HepG2 (cell line): Measurements from ENCODE around the gene ALS2CL. TPM values are rescaled to one million over a fixed set of nuclear protein-coding genes. Genes with fewer than 3 reads are reported as not detected.

Experiments used
- ATAC-seq: fragments of 200-7000 bp; cut with Tn5 transposase; 3 replicates; pipeline ENCODE4 v1.9.1; 2020; ENCODE audit warnings: mild to moderate bottlenecking, moderate library complexity
- BruUV-seq: library from RNA; stranded (reverse); fragments of 400-500 nt; replicated peaks from 2 replicates; lab custom pipeline; 2021; lab: Mats Ljungman, UMichigan
- CTCF ChIA-PET: fragments of 300-600 bp; formaldehyde crosslinking; extraction: SDS; loops from one replicate; lab custom pipeline; 2021; ENCODE audit warnings: low total read pairs, inconsistent platforms, low intra/inter-chr PET ratio; lab: Yijun Ruan, JAX
- POLR2A ChIA-PET: fragments of 350-600 bp; sonication (Branson Sonifier 250); formaldehyde crosslinking; loops from one replicate; lab custom pipeline; 2020; ENCODE audit warnings: antibody characterized with exemption, inconsistent platforms; lab: Yijun Ruan, JAX
- DNase-seq: peaks from one replicate; pipeline ENCODE4 v3.0.0-alpha.2; 2015; ENCODE audit warnings: low spot score
- FAIRE-seq: peaks from 3 replicates; lab custom pipeline; 2011; peaks lifted over from hg19 to GRCh38; lab: Jason Lieb, UNC
- H2AFZ ChIP-seq: one replicate; pipeline ENCODE4 v1.6.1; 2011; ENCODE audit warnings: low read length, inconsistent platforms
- H3K27ac ChIP-seq: fragments of 300-600 bp; 3 replicates; pipeline ENCODE4 v1.8.0; 2011; ENCODE audit warnings: mixed run types, mild to moderate bottlenecking, mixed read lengths, low read length, inconsistent platforms; ENCODE audit not compliant: insufficient read depth; ENCODE audit errors: extremely low read length
- H3K27me3 ChIP-seq, 2 experiments: fragments of 200-600 bp in 1 of 2; 2 replicates in 1 of 2; 3 replicates in 1 of 2; pipeline versions ENCODE4 v1.6.0 to v1.8.0; 2011; ENCODE audit warnings: low read length in 2 of 2, mild to moderate bottlenecking in 2 of 2, moderate library complexity in 2 of 2, inconsistent platforms in 1 of 2; ENCODE audit not compliant: insufficient read depth in 2 of 2, control insufficient read depth in 1 of 2
- H3K36me3 ChIP-seq, 2 experiments: fragments of 200-600 bp in 1 of 2; replicated peaks in 1 of 2; 2 replicates in 1 of 2; 3 replicates in 1 of 2; pipeline versions ENCODE4 v1.5.1 to v1.8.0; 2011; ENCODE audit warnings: low read length in 2 of 2, inconsistent platforms in 1 of 2; ENCODE audit not compliant: insufficient read depth in 2 of 2, control insufficient read depth in 1 of 2
- H3K4me1 ChIP-seq: 2 replicates; pipeline ENCODE4 v1.5.1; 2012; ENCODE audit warnings: low read length, inconsistent platforms; ENCODE audit not compliant: insufficient read depth
- H3K4me2 ChIP-seq: 2 replicates; pipeline ENCODE4 v1.6.0; 2011; ENCODE audit warnings: low read depth, low read length, inconsistent platforms
- H3K4me3 ChIP-seq, 3 experiments: fragments of 200-600 bp in 1 of 3; sonication (generic), shearing (Covaris generic) in 1 of 3; replicated peaks in 1 of 3; 2 replicates each; pipeline ENCODE4 v1.5.1; 2011 to 2016; ENCODE audit warnings: low read length in 3 of 3, inconsistent platforms in 2 of 3, low read depth in 2 of 3, mild to moderate bottlenecking in 2 of 3, control low read depth in 1 of 3, mixed read lengths in 1 of 3; ENCODE audit not compliant: insufficient read depth in 1 of 3
- H3K79me2 ChIP-seq: one replicate; pipeline ENCODE4 v1.6.1; 2011; ENCODE audit warnings: low read length, inconsistent platforms; ENCODE audit not compliant: insufficient read depth
- H3K9ac ChIP-seq: 2 replicates; pipeline ENCODE4 v1.6.0; 2011; ENCODE audit warnings: mild to moderate bottlenecking, low read depth, low read length, inconsistent platforms; ENCODE audit not compliant: insufficient read depth
- H3K9me3 ChIP-seq: 2 replicates; pipeline ENCODE4 v1.5.1; 2012; ENCODE audit warnings: mild to moderate bottlenecking, low read length
- H4K20me1 ChIP-seq: 2 replicates; pipeline ENCODE4 v1.6.0; 2011; ENCODE audit warnings: inconsistent platforms, mild to moderate bottlenecking, low read length, moderate library complexity; ENCODE audit not compliant: insufficient read depth
- FOXP1 ChIP-seq, 2 experiments: fragments of 450-650 bp in 1 of 2; IDR thresholded peaks; 2 replicates each; pipeline ENCODE4 v1.6.1; 2017 to 2018; ENCODE audit warnings: antibody characterized with exemption in 1 of 2
- MYC ChIP-seq: sonication (generic); formaldehyde crosslinking; IDR thresholded peaks from 2 replicates; pipeline ENCODE4 v1.9.0; 2021; ENCODE audit warnings: missing genetic modification reagents, borderline replicate concordance
- NFE2 ChIP-seq: sonication (generic); formaldehyde crosslinking; IDR thresholded peaks from 2 replicates; pipeline ENCODE4 v1.4.0; 2020; ENCODE audit warnings: missing genetic modification reagents
- ZC3H4 ChIP-seq: sonication (generic); formaldehyde crosslinking; IDR thresholded peaks from 2 replicates; pipeline ENCODE4 v1.4.0; 2020; ENCODE audit warnings: missing genetic modification reagents, borderline replicate concordance
- ZNF652 ChIP-seq: IDR thresholded peaks from 2 replicates; pipeline ENCODE4 v1.6.1; 2016; ENCODE audit warnings: low read depth, borderline replicate concordance
- ZNF781 ChIP-seq: sonication (generic); formaldehyde crosslinking; IDR thresholded peaks from 2 replicates; pipeline ENCODE4 v1.5.1; 2020; ENCODE audit warnings: borderline replicate concordance, mild to moderate bottlenecking, missing genetic modification reagents; ENCODE audit errors: not compliant biosample characterization
- ZNF83 ChIP-seq: sonication (generic); formaldehyde crosslinking; IDR thresholded peaks from 2 replicates; pipeline ENCODE4 v1.4.0; 2020; ENCODE audit warnings: missing genetic modification reagents, mild to moderate bottlenecking, borderline replicate concordance
- ZSCAN12 ChIP-seq: sonication (generic); formaldehyde crosslinking; IDR thresholded peaks from 2 replicates; pipeline ENCODE4 v1.9.0; 2021; ENCODE audit warnings: mild to moderate bottlenecking, missing genetic modification reagents
- WGBS: methylation state at CpG from one replicate; pipeline ENCODE4 v1.1.6; 2017; ENCODE audit warnings: low lambda C conversion rate; 5-methylcytosine and 5-hydroxymethylcytosine counted together
- in situ Hi-C: cut with HindIII; loops from 2 replicates; pipeline ENCODE4 v1.10.0; 2017; ENCODE audit warnings: low pct_unique_long_range_greater_than_20kb; ENCODE audit not compliant: extremely low pct_ligation_motif_present
- intact Hi-C: fragments of 100-400 bp; cut with micrococcal nuclease; formaldehyde crosslinking; loops from one replicate; pipeline ENCODE4 v1.10.0; 2022; ENCODE audit not compliant: unreplicated experiment
- polyA plus RNA-seq, 8 experiments: library from polyadenylated mRNA; depleted of rRNA in 3 of 8; stranded (reverse) in 7 of 8; unstranded in 1 of 8; fragments of >200 nt; fragmentation: Illumina TruSeq in 4 of 8; extraction: Trizol in 4 of 8; gene quantifications; 2 replicates each; pipeline versions ENCODE4 v1.2.1 to v1.2.3, GENCODE V29; 2011 to 2016; ENCODE audit warnings: low read depth in 4 of 8, missing spikeins in 1 of 8, mixed read lengths in 1 of 8; ENCODE audit not compliant: insufficient read depth in 1 of 8
- total RNA-seq, 5 experiments: library from RNA; depleted of rRNA; stranded (reverse); fragments of >200 nt; fragmentation: Illumina TruSeq; extraction: Trizol; gene quantifications; 2 replicates each; pipeline ENCODE4 v1.2.3, GENCODE V29; 2016; ENCODE audit warnings: low read depth in 1 of 5
- TF ChIP-seq, protein P1 (sequence below), 2 experiments: IDR thresholded peaks; 2 replicates each; pipeline ENCODE4 v1.6.1; 2011 to 2012; ENCODE audit warnings: low read length in 2 of 2, borderline replicate concordance in 1 of 2, low read depth in 1 of 2, mild to moderate bottlenecking in 1 of 2, moderate library complexity in 1 of 2
- TF ChIP-seq, protein P2 (sequence below): sonication (generic); formaldehyde crosslinking; IDR thresholded peaks from 2 replicates; pipeline ENCODE4 v1.4.0; 2020; ENCODE audit warnings: missing genetic modification reagents
- TF ChIP-seq, protein P3 (sequence below): sonication (generic); formaldehyde crosslinking; IDR thresholded peaks from 2 replicates; pipeline ENCODE4 v1.4.0; 2020; ENCODE audit warnings: low read depth, mild to moderate bottlenecking, missing genetic modification reagents
- TF ChIP-seq, protein P4 (sequence below): IDR thresholded peaks from 2 replicates; pipeline ENCODE4 v1.6.1; 2016; ENCODE audit warnings: low read depth, missing genetic modification reagents, missing compliant biosample characterization

The ALS2CL gene
- total and polyA plus RNA-seq, 2 of the 13 experiments (the other 11 are each of a cell fraction or from before 2014, with no cell fraction given), result not detected

DNA sequence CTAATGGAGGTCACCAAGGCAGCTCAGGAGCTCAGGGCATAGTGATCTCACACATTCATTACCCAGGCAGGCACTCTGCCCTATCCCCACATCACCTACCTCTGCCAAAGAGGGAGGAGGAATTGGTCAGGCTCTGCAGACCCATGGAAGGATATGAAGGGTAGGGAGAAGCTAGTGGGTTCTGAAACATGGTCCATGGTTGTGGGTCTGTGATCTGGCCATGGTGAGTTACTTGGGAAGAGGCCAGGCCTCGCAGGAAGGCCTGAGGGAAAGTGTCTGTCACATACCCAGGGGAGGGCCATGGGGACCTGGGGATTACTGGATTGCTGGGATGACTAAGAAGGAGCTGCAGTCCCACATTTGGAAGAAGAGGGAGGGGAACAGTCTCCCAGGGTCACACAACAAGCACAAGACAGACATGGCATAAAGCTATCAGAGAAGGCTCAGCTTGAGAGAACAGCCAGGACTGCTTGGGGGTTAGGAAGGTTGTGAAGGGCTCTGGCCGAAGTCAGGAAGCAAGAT is 25.6 kb upstream of the ALS2CL start:
- FAIRE-seq (no peak), DNase-seq (no peak), ATAC-seq (no peak)
- Histone ChIP-seq H3K27ac (no peak overlapping the region), H2AFZ (no peak overlapping the region), H3K9me3 (no peaks in the 10 kb centered on the region), H3K4me2 (no peak overlapping the region), H3K9ac (no peak overlapping the region), H3K36me3 (no peaks in the 10 kb centered on the region), H3K27me3 (peaks cover 3 to 4% of the 10 kb centered on the region in 2 experiments; a peak in 2 of 5 replicates), H3K4me3 (no peak overlapping the region), H3K4me1 (no peaks in the 10 kb centered on the region), H4K20me1 (no peaks in the 10 kb centered on the region), H3K79me2 (no peaks in the 10 kb centered on the region)
- in situ Hi-C loops (no loop called here), intact Hi-C loops (no loop called here)
- ChIA-PET CTCF (no interaction called here), POLR2A (no interaction called here)
- no TSS peak for BruUV-seq
- 5% methylated on average over 2 of the region's 2 CpGs for WGBS
- TF ChIP-seq, protein P1, sequence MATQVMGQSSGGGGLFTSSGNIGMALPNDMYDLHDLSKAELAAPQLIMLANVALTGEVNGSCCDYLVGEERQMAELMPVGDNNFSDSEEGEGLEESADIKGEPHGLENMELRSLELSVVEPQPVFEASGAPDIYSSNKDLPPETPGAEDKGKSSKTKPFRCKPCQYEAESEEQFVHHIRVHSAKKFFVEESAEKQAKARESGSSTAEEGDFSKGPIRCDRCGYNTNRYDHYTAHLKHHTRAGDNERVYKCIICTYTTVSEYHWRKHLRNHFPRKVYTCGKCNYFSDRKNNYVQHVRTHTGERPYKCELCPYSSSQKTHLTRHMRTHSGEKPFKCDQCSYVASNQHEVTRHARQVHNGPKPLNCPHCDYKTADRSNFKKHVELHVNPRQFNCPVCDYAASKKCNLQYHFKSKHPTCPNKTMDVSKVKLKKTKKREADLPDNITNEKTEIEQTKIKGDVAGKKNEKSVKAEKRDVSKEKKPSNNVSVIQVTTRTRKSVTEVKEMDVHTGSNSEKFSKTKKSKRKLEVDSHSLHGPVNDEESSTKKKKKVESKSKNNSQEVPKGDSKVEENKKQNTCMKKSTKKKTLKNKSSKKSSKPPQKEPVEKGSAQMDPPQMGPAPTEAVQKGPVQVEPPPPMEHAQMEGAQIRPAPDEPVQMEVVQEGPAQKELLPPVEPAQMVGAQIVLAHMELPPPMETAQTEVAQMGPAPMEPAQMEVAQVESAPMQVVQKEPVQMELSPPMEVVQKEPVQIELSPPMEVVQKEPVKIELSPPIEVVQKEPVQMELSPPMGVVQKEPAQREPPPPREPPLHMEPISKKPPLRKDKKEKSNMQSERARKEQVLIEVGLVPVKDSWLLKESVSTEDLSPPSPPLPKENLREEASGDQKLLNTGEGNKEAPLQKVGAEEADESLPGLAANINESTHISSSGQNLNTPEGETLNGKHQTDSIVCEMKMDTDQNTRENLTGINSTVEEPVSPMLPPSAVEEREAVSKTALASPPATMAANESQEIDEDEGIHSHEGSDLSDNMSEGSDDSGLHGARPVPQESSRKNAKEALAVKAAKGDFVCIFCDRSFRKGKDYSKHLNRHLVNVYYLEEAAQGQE (IDR thresholded peaks at IDR 0.05; ENCODE audit: borderline replicate concordance in 1 of 2, low read depth in 1 of 2, low read length in 2 of 2), result no peak
- TF ChIP-seq MYC (CRISPR knock-in tag) (no peak), FOXP1 (IDR thresholded peaks at IDR 0.05) (no peak), FOXP1 (CRISPR knock-in tag; IDR thresholded peaks at IDR 0.05) (no peak), ZNF652 (CRISPR knock-in tag) (no peak), NFE2 (CRISPR knock-in tag) (no peak), ZNF781 (CRISPR knock-in tag) (no peak), ZNF83 (no peak), ZC3H4 (CRISPR knock-in tag) (no peak), ZSCAN12 (no peak)
- TF ChIP-seq, protein P2, sequence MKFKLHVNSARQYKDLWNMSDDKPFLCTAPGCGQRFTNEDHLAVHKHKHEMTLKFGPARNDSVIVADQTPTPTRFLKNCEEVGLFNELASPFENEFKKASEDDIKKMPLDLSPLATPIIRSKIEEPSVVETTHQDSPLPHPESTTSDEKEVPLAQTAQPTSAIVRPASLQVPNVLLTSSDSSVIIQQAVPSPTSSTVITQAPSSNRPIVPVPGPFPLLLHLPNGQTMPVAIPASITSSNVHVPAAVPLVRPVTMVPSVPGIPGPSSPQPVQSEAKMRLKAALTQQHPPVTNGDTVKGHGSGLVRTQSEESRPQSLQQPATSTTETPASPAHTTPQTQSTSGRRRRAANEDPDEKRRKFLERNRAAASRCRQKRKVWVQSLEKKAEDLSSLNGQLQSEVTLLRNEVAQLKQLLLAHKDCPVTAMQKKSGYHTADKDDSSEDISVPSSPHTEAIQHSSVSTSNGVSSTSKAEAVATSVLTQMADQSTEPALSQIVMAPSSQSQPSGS (CRISPR knock-in tag), result no peak
- TF ChIP-seq, protein P3, sequence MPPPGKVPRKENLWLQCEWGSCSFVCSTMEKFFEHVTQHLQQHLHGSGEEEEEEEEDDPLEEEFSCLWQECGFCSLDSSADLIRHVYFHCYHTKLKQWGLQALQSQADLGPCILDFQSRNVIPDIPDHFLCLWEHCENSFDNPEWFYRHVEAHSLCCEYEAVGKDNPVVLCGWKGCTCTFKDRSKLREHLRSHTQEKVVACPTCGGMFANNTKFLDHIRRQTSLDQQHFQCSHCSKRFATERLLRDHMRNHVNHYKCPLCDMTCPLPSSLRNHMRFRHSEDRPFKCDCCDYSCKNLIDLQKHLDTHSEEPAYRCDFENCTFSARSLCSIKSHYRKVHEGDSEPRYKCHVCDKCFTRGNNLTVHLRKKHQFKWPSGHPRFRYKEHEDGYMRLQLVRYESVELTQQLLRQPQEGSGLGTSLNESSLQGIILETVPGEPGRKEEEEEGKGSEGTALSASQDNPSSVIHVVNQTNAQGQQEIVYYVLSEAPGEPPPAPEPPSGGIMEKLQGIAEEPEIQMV (CRISPR knock-in tag), result no peak
- TF ChIP-seq, protein P4, sequence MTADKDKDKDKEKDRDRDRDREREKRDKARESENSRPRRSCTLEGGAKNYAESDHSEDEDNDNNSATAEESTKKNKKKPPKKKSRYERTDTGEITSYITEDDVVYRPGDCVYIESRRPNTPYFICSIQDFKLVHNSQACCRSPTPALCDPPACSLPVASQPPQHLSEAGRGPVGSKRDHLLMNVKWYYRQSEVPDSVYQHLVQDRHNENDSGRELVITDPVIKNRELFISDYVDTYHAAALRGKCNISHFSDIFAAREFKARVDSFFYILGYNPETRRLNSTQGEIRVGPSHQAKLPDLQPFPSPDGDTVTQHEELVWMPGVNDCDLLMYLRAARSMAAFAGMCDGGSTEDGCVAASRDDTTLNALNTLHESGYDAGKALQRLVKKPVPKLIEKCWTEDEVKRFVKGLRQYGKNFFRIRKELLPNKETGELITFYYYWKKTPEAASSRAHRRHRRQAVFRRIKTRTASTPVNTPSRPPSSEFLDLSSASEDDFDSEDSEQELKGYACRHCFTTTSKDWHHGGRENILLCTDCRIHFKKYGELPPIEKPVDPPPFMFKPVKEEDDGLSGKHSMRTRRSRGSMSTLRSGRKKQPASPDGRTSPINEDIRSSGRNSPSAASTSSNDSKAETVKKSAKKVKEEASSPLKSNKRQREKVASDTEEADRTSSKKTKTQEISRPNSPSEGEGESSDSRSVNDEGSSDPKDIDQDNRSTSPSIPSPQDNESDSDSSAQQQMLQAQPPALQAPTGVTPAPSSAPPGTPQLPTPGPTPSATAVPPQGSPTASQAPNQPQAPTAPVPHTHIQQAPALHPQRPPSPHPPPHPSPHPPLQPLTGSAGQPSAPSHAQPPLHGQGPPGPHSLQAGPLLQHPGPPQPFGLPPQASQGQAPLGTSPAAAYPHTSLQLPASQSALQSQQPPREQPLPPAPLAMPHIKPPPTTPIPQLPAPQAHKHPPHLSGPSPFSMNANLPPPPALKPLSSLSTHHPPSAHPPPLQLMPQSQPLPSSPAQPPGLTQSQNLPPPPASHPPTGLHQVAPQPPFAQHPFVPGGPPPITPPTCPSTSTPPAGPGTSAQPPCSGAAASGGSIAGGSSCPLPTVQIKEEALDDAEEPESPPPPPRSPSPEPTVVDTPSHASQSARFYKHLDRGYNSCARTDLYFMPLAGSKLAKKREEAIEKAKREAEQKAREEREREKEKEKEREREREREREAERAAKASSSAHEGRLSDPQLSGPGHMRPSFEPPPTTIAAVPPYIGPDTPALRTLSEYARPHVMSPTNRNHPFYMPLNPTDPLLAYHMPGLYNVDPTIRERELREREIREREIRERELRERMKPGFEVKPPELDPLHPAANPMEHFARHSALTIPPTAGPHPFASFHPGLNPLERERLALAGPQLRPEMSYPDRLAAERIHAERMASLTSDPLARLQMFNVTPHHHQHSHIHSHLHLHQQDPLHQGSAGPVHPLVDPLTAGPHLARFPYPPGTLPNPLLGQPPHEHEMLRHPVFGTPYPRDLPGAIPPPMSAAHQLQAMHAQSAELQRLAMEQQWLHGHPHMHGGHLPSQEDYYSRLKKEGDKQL (CRISPR knock-in tag), result no peak
